A549 (cell line): ENCODE results near the gene ZNF549. TPM values are rescaled to one million over a fixed set of nuclear protein-coding genes. Genes with fewer than 3 reads are reported as not detected.

ENCODE experiments used
- ATAC-seq, 2 experiments: fragments of 200-7000 bp in 1 of 2; fragments of >200 bp in 1 of 2; cut with Nextera tagmentation in 1 of 2; cut with Tn5 transposase in 1 of 2; 3 replicates each; pipeline versions ENCODE4 v1.8.0 to v1.9.1; 2018 to 2020; ENCODE audit warnings: mild to moderate bottlenecking in 1 of 2, moderate library complexity in 1 of 2
- CTCF ChIA-PET: fragments of 300-600 bp; sonication (Branson Sonifier 250); formaldehyde crosslinking; extraction: SDS; loops from one replicate; lab custom pipeline; 2021; ENCODE audit warnings: antibody characterized with exemption, inconsistent platforms; lab: Yijun Ruan, JAX
- POLR2A ChIA-PET: fragments of 350-600 bp; formaldehyde crosslinking; extraction: SDS; loops from one replicate; lab custom pipeline; 2021; ENCODE audit warnings: antibody characterized with exemption, inconsistent platforms; lab: Yijun Ruan, JAX
- DNase-seq, 2 experiments: peaks; one replicate each; pipeline versions ENCODE4 v3.0.0 to v3.0.0-alpha.2; 2011 to 2016; ENCODE audit warnings: low read depth in 1 of 2, low spot score in 1 of 2
- FAIRE-seq: peaks from 2 replicates; lab custom pipeline; 2011; peaks lifted over from hg19 to GRCh38; lab: Jason Lieb, UNC
- H3K27ac ChIP-seq, 2 experiments: fragments of >200 bp; sonication (Bioruptor Twin); formaldehyde crosslinking; 3 replicates each; pipeline ENCODE4 v1.5.1; 2016 to 2017
- H3K4me1 ChIP-seq: fragments of >200 bp; sonication (Bioruptor Twin); formaldehyde crosslinking; 3 replicates; pipeline ENCODE4 v1.6.1; 2016
- H3K4me2 ChIP-seq: fragments of >200 bp; sonication (Bioruptor Twin); formaldehyde crosslinking; 3 replicates; pipeline ENCODE4 v1.6.1; 2016
- H3K4me3 ChIP-seq: fragments of >200 bp; sonication (Bioruptor Twin); formaldehyde crosslinking; 3 replicates; pipeline ENCODE4 v1.5.1; 2016
- H3K9me3 ChIP-seq: fragments of >200 bp; sonication (Bioruptor Twin); formaldehyde crosslinking; 3 replicates; pipeline ENCODE4 v1.6.1; 2016
- ATOH8 ChIP-seq: fragments of 250-450 bp; sonication (Bioruptor Pico); IDR thresholded peaks from 2 replicates; pipeline ENCODE4 v1.5.0; 2020; ENCODE audit warnings: low read depth, mild to moderate bottlenecking, moderate library complexity
- CBX8 ChIP-seq: fragments of 200-600 bp; sonication (generic); IDR thresholded peaks from 2 replicates; pipeline ENCODE4 v1.6.1; 2016
- CEBPB ChIP-seq, 2 experiments: fragments of >200 bp in 1 of 2; sonication (Bioruptor Twin) in 1 of 2; formaldehyde crosslinking in 1 of 2; IDR thresholded peaks; 2 replicates each; pipeline ENCODE4 v1.6.1; 2012 to 2016
- CTCF ChIP-seq: fragments of >200 bp; sonication (Bioruptor Twin); formaldehyde crosslinking; IDR thresholded peaks from 3 replicates; pipeline ENCODE4 v1.5.1; 2016
- EHMT2 ChIP-seq: fragments of 200-600 bp; sonication (generic); IDR thresholded peaks from 2 replicates; pipeline ENCODE4 v1.6.1; 2016; ENCODE audit warnings: antibody characterized with exemption, low read depth, mild to moderate bottlenecking, moderate library complexity
- EP300 ChIP-seq, 2 experiments: fragments of >200 bp; sonication (Bioruptor Twin); formaldehyde crosslinking; IDR thresholded peaks; 2 replicates in 1 of 2; 3 replicates in 1 of 2; pipeline ENCODE4 v1.6.1; 2016 to 2017
- ESRRA ChIP-seq: fragments of 150-350 bp; IDR thresholded peaks from 2 replicates; pipeline ENCODE4 v1.6.1; 2014; ENCODE audit warnings: mild to moderate bottlenecking, low read length, borderline replicate concordance
- HEYL ChIP-seq: fragments of 250-450 bp; sonication (Bioruptor Pico); IDR thresholded peaks from 2 replicates; pipeline ENCODE4 v1.8.0; 2021; ENCODE audit warnings: mild to moderate bottlenecking, moderate library complexity
- HMGXB4 ChIP-seq: fragments of 250-450 bp; sonication (Bioruptor Pico); IDR thresholded peaks from 2 replicates; pipeline ENCODE4 v1.5.0; 2021; ENCODE audit warnings: mild to moderate bottlenecking, moderate library complexity, borderline replicate concordance
- KDM1A ChIP-seq: fragments of 200-600 bp; sonication (generic); IDR thresholded peaks from 2 replicates; pipeline ENCODE4 v1.6.1; 2016; ENCODE audit warnings: low read depth, mild to moderate bottlenecking
- KDM5A ChIP-seq: fragments of 200-600 bp; sonication (generic); IDR thresholded peaks from 2 replicates; pipeline ENCODE4 v1.6.1; 2016; ENCODE audit warnings: antibody characterized with exemption, mild to moderate bottlenecking
- MAFK ChIP-seq: fragments of 450-650 bp; IDR thresholded peaks from 2 replicates; pipeline ENCODE4 v1.6.1; 2014; ENCODE audit not compliant: partially characterized antibody
- MYC ChIP-seq: IDR thresholded peaks from 2 replicates; pipeline ENCODE4 v1.6.1; 2012; ENCODE audit warnings: mild to moderate bottlenecking, inconsistent platforms, low read length, improper control_type of control experiment, borderline replicate concordance
- PBX3 ChIP-seq: IDR thresholded peaks from 2 replicates; pipeline ENCODE4 v1.6.1; 2012
- POLR2A ChIP-seq: IDR thresholded peaks from 2 replicates; pipeline ENCODE4 v1.6.1; 2012; ENCODE audit warnings: mild to moderate bottlenecking, low read length
- RAD21 ChIP-seq, 2 experiments: fragments of >200 bp in 1 of 2; sonication (Bioruptor Twin) in 1 of 2; formaldehyde crosslinking in 1 of 2; IDR thresholded peaks in 1 of 2; conservative IDR thresholded peaks in 1 of 2; 2 replicates in 1 of 2; 3 replicates in 1 of 2; pipeline ENCODE4 v1.6.1; 2012 to 2018; ENCODE audit warnings: inconsistent platforms in 1 of 2
- RFX5 ChIP-seq: fragments of 450-650 bp; IDR thresholded peaks from 2 replicates; pipeline ENCODE4 v1.7.1; 2014; ENCODE audit warnings: antibody characterized with exemption, mild to moderate bottlenecking, moderate library complexity
- RNF2 ChIP-seq: fragments of 200-600 bp; sonication (generic); IDR thresholded peaks from 2 replicates; pipeline ENCODE4 v1.6.1; 2016; ENCODE audit warnings: low read depth, mild to moderate bottlenecking, antibody characterized with exemption, moderate library complexity, borderline replicate concordance
- SREBF2 ChIP-seq: fragments of 450-650 bp; IDR thresholded peaks from 2 replicates; pipeline ENCODE4 v1.6.1; 2014; ENCODE audit warnings: mild to moderate bottlenecking, moderate library complexity
- TFCP2L1 ChIP-seq: fragments of 250-450 bp; sonication (Bioruptor Pico); IDR thresholded peaks from 2 replicates; pipeline ENCODE4 v1.5.0; 2021; ENCODE audit warnings: mild to moderate bottlenecking
- TP53 ChIP-seq: fragments of 250-450 bp; sonication (Bioruptor Pico); IDR thresholded peaks from 2 replicates; pipeline ENCODE4 v1.5.0; 2021; ENCODE audit warnings: mild to moderate bottlenecking, moderate library complexity
- USF2 ChIP-seq: fragments of 450-650 bp; IDR thresholded peaks from 2 replicates; pipeline ENCODE4 v1.6.1; 2014; ENCODE audit warnings: antibody characterized with exemption
- ZNF302 ChIP-seq: fragments of 250-450 bp; sonication (Bioruptor Pico); IDR thresholded peaks from 2 replicates; pipeline ENCODE4 v1.9.0; 2021; ENCODE audit warnings: inconsistent platforms, mild to moderate bottlenecking, moderate library complexity
- ZSCAN20 ChIP-seq: fragments of 250-450 bp; sonication (Bioruptor Pico); IDR thresholded peaks from 2 replicates; pipeline ENCODE4 v1.8.0; 2022; ENCODE audit warnings: mild to moderate bottlenecking, moderate library complexity
- WGBS: methylation state at CpG from one replicate; pipeline ENCODE4 v1.1.6; 2017; ENCODE audit errors: missing lambda C conversion rate; 5-methylcytosine and 5-hydroxymethylcytosine counted together
- polyA plus RNA-seq, 4 experiments: library from polyadenylated mRNA; depleted of rRNA in 3 of 4; stranded (reverse); fragments of >200 nt; fragmentation: RNase III in 1 of 4; extraction: RNeasy Plus Mini Kit Qiagen cat#74134 plus additional on column Dnase treatment in 1 of 4; gene quantifications; 2 replicates in 3 of 4; 3 replicates in 1 of 4; pipeline ENCODE4 v1.2.3, GENCODE V29; 2011 to 2017

ZNF549 gene
- polyA plus RNA-seq, 2 of the 4 experiments (the other 2 are of a cell fraction): 1.7 to 3.7 TPM

GRCh38 chr19:57552432-57552831, 25.3 kb downstream of the ZNF549 start:
- 95% methylated on average over 2 of the region's 2 CpGs for WGBS
- TF ChIP-seq ZSCAN20: no peak
- TF ChIP-seq HEYL: no peak
- TF ChIP-seq CBX8: no peak
- TF ChIP-seq KDM5A: no peak
- no peak for TF ChIP-seq RNF2
- TF ChIP-seq TFCP2L1 (CRISPR knock-in tag): no peak
- TF ChIP-seq MYC: no peak
- TF ChIP-seq SREBF2: no peak
- TF ChIP-seq PBX3: no peak
- no peak for TF ChIP-seq KDM1A
- TF ChIP-seq CEBPB (IDR thresholded peaks at IDR 0.05): no peak
- no peak for TF ChIP-seq HMGXB4 (CRISPR knock-in tag)
- TF ChIP-seq RAD21 (conservative IDR thresholded peaks at IDR 0.05 in 1 of 2, IDR thresholded peaks at IDR 0.05 in 1 of 2): no peak
- TF ChIP-seq USF2: no peak
- ChIA-PET CTCF (no interaction called here), POLR2A (no interaction called here)
- no peak for ATAC-seq
- Histone ChIP-seq H3K4me2 (no peak overlapping the region), H3K27ac (no peak overlapping the region), H3K9me3 (peaks cover 94% of the 10 kb centered on the region), H3K4me1 (no peaks in the 10 kb centered on the region), H3K4me3 (no peak overlapping the region)
- FAIRE-seq: no peak
- no peak for DNase-seq

GRCh38 chr19:57557659-57558058, 30.5 kb downstream of the ZNF549 start:
- 87% methylated on average over 5 of the region's 5 CpGs for WGBS
- Histone ChIP-seq H3K4me1 (no peaks in the 10 kb centered on the region), H3K4me2 (no peak overlapping the region), H3K9me3 (peaks cover 91% of the 10 kb centered on the region), H3K27ac (no peak overlapping the region), H3K4me3 (no peak overlapping the region)
- ATAC-seq (no peak), DNase-seq (no peak), FAIRE-seq (no peak)
- TF ChIP-seq POLR2A: no peak
- no peak for TF ChIP-seq RFX5
- no peak for TF ChIP-seq ATOH8
- TF ChIP-seq CTCF: no peak
- no peak for TF ChIP-seq MYC
- no peak for TF ChIP-seq EHMT2
- no peak for TF ChIP-seq ZNF302 (CRISPR knock-in tag)
- no peak for TF ChIP-seq TP53 (CRISPR knock-in tag)
- TF ChIP-seq MAFK: no peak
- TF ChIP-seq ESRRA: no peak
- no peak for TF ChIP-seq CEBPB (IDR thresholded peaks at IDR 0.05)
- TF ChIP-seq EP300 (IDR thresholded peaks at IDR 0.05): no peak
- CTCF ChIA-PET: interaction anchor here (1.3 kb wide), 1 partner anchor 64 kb away, joined by 4 read pairs; no protein-coding TSS in a partner anchor
- POLR2A ChIA-PET: no interaction called here
